ENCODE measurements around the gene CYP8B1.

CYP8B1 gene

DNA sequence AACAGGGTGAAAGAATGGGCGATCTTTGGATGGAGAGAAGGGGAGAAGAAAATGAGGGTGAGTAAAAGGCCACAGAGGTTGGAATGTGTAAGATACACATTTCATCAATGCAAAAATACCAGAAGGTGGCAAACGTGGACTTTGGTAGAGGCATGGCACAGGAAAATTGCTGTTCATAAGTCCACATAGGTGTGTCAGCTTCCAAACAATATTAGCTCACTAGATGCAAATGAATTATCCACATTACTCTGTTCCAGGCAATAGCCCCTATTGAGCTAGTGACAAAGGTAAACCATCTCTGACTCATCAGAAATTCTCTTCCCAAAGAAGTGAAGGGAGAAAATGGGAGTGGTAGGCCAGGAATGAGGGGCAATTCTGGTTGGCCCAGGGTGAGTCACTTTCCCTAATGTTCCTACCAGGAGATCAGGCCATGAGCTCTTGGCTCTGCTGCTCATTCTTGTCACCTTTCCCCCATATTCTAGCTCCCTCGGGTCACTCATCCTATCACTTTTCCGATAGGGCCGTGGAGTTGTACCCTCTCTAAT, 46.5 kb downstream of the CYP8B1 start:
- TF ChIP-seq, protein P1, sequence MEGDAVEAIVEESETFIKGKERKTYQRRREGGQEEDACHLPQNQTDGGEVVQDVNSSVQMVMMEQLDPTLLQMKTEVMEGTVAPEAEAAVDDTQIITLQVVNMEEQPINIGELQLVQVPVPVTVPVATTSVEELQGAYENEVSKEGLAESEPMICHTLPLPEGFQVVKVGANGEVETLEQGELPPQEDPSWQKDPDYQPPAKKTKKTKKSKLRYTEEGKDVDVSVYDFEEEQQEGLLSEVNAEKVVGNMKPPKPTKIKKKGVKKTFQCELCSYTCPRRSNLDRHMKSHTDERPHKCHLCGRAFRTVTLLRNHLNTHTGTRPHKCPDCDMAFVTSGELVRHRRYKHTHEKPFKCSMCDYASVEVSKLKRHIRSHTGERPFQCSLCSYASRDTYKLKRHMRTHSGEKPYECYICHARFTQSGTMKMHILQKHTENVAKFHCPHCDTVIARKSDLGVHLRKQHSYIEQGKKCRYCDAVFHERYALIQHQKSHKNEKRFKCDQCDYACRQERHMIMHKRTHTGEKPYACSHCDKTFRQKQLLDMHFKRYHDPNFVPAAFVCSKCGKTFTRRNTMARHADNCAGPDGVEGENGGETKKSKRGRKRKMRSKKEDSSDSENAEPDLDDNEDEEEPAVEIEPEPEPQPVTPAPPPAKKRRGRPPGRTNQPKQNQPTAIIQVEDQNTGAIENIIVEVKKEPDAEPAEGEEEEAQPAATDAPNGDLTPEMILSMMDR (conservative IDR thresholded peaks at IDR 0.05; ENCODE audit: low read depth, low read length): no peak
- no peak overlapping the region for H3K4me3 ChIP-seq (ENCODE audit: low read depth, low read length)
- no peak for DNase-seq (ENCODE audit: low read depth)

DNA sequence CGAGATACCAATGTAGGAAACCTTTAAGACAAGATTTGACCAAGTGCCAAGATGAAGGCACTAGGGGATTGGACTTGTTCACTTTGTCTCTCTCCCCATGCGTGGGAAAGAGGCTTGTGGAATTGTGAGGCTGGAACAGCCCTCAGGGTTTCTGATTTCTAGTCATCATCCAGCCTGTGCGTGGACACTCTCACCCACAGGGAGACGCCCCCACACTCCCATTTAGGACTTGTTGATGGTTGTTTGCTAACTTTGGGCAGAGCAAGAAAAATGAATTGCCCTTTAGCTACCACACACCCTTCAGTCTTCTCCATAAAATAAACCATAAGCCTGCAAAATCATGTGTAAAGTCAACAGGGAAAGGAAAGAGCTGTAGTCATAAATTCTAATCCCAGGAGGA, 48.0 kb downstream of the CYP8B1 start:
- TF ChIP-seq, protein P1 (conservative IDR thresholded peaks at IDR 0.05; ENCODE audit: low read depth, low read length): no peak
- DNase-seq (ENCODE audit: low read depth): no peak
- no peak overlapping the region for H3K4me3 ChIP-seq (ENCODE audit: low read depth, low read length)

DNA sequence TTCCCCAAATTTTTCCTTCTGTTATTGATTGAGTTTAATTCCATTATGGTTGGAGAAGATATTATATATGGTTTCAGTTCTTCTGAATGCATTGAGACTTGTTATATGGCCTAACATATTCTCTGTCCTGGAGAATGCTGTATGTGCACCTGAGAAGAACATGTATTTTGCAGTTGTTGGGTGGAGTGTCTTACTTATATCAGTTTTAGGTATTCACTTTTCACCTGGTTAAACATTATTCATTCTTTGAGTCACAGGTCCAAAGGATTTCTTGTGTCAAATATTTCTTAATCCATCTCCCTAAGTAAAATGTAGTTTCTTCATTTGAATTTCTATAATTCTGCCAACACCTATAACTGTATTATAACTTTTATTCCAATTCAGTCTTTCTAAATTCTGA, 48.7 kb downstream of the CYP8B1 start:
- TF ChIP-seq, protein P1 (conservative IDR thresholded peaks at IDR 0.05; ENCODE audit: low read depth, low read length): no peak
- no peak for DNase-seq (ENCODE audit: low read depth)
- H3K4me3 ChIP-seq (ENCODE audit: low read depth, low read length): no peak overlapping the region

DNA sequence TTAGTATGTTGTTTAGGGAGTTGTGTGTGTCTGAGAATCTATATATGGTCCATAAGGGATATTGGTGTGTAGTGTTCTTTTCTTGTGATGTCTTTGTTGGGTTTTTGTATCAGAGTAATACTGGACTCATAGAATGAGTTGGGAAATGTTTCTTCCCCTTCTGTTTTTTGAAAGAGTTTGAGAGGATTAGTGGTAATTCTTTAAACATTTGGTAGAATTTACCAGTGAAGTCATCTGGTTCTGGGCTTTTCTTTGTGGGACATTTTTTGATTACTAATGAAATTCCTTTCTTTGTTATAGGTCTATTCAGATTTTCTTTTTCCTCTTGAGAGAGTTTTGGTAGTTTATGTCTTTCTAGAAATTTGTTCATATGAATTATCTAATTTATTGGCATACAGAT, 49.5 kb downstream of the CYP8B1 start:
- TF ChIP-seq, protein P1 (conservative IDR thresholded peaks at IDR 0.05; ENCODE audit: low read depth, low read length): no peak
- H3K4me3 ChIP-seq (ENCODE audit: low read depth, low read length): no peak overlapping the region
- DNase-seq (ENCODE audit: low read depth): no peak

DNA sequence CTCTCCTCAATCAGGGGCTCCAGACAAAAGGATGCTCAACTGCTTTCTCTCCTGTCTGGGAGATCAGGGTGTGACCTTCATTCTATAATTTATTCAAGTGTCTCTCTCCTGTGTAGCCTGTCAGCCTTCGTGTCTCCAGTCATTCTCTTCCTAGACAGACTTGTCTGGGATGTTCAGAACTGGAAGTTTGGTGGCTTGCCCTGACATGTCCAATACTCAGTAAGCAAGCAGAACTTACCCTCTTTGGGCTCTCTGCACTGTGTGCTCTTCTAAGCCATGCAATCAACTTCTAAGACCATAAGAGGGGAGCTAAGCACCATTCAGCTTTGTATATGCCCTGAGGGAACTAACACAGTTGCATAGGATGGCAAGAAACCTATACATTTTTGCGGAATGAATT, 52.3 kb downstream of the CYP8B1 start:
- no peak overlapping the region for H3K4me3 ChIP-seq (ENCODE audit: low read depth, low read length)
- TF ChIP-seq, protein P1 (conservative IDR thresholded peaks at IDR 0.05; ENCODE audit: low read depth, low read length): no peak
- DNase-seq (ENCODE audit: low read depth): no peak

DNA sequence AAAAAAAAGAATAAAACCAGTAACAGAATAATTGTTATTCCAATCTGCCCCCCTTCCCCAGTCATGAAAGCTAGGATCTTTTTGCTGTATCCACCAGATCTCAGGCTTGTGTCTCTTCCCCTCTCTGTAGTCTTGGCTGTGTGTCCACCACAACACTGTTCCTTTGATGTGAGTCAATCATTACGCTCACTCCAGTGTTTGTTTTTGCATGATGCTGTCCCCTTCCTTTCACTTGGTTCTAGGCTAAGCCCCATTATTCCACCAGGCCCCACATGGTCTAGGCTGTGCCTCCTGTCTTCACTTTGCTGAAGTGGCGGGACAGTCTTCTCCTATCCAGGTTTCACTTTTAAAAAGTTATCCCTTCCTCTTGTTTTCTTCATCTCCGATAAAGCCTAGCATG, 52.9 kb downstream of the CYP8B1 start:
- TF ChIP-seq, protein P1 (conservative IDR thresholded peaks at IDR 0.05; ENCODE audit: low read depth, low read length): no peak
- no peak for DNase-seq (ENCODE audit: low read depth)
- H3K4me3 ChIP-seq (ENCODE audit: low read depth, low read length): no peak overlapping the region
